ENCODE measurements around the gene LRFN2.

DNA sequence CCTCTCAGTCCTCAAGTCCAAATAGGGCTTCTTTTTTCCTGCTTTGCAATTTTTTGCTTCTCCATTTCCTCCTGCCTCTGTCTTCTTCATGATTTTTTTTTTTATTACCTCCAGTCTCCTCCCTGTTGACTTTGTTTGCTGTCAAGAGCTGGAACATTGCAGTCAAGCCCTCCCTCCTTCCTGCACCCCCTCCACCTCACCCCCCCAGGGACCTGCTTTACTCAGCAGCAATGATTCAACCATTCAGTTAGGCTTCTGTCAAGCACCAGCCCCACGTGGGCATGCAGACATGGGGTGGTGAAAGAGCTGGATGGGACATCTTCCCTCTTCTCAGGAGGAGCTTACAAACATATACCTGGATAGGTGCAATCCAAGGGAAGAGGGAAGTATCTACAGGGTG lies 142.4 kb downstream of the LRFN2 start:
- TF ChIP-seq, protein P1, sequence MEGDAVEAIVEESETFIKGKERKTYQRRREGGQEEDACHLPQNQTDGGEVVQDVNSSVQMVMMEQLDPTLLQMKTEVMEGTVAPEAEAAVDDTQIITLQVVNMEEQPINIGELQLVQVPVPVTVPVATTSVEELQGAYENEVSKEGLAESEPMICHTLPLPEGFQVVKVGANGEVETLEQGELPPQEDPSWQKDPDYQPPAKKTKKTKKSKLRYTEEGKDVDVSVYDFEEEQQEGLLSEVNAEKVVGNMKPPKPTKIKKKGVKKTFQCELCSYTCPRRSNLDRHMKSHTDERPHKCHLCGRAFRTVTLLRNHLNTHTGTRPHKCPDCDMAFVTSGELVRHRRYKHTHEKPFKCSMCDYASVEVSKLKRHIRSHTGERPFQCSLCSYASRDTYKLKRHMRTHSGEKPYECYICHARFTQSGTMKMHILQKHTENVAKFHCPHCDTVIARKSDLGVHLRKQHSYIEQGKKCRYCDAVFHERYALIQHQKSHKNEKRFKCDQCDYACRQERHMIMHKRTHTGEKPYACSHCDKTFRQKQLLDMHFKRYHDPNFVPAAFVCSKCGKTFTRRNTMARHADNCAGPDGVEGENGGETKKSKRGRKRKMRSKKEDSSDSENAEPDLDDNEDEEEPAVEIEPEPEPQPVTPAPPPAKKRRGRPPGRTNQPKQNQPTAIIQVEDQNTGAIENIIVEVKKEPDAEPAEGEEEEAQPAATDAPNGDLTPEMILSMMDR (conservative IDR thresholded peaks at IDR 0.05; ENCODE audit: low read length) = no peak
- TF ChIP-seq EZH2phosphoT487 (IDR thresholded peaks at IDR 0.05; ENCODE audit: borderline replicate concordance) = no peak

Measured in Loucy (cell line).